HL-60 (cell line): ENCODE measurements around the gene TBC1D20.

ENCODE experiments used
- GABPA ChIP-seq: IDR thresholded peaks from 2 replicates; pipeline ENCODE4 v1.6.1; 2012; ENCODE audit warnings: low read depth
- POLR2AphosphoS5 ChIP-seq: IDR thresholded peaks from 2 replicates; pipeline ENCODE4 v1.6.1; 2012; ENCODE audit warnings: low read depth
- SPI1 ChIP-seq: IDR thresholded peaks from 2 replicates; pipeline ENCODE4 v1.6.1; 2012; ENCODE audit warnings: low read depth, mild to moderate bottlenecking, borderline replicate concordance
- TF ChIP-seq, protein P1 (sequence below): IDR thresholded peaks from one replicate; pipeline ENCODE4 v1.5.1; 2011; ENCODE audit warnings: low read length, control low read depth, inconsistent platforms; ENCODE audit not compliant: insufficient read depth
- TF ChIP-seq, protein P2 (sequence below): IDR thresholded peaks from 2 replicates; pipeline ENCODE4 v1.6.1; 2012; ENCODE audit warnings: low read depth; ENCODE audit not compliant: insufficient replicate concordance

DNA sequence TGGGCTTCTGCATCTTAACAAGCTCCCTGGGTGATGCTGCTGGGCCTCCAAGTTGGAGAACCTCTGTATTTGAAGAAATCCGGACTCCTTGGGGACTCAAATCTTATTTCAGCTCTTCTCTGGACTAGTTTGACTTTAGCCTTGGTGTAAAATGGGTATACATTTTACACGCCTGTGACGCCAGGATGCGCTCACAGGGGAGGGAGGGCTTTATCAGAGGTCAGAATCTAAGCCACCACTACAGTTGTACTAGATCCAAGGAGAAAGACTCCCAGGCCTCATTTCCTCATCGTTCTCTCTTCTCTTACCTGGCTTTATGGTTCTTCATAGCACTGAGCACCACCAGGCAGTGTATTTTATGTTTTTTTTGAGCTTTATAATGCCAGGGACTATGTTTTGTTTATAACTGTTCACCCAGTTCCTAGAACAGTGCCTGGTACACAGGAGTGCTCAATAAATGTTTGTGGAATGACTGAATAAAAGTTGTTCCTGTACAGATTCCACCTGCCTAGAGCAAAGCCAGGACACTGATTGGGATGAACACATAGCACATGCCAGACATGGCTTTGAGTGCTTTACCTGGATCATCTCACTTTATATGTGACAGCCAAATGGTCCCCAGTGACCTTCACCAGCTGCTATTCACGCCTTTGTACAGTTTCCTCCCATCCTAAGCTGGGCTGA is 59.3 kb downstream of the TBC1D20 start:
- TF ChIP-seq, protein P1, sequence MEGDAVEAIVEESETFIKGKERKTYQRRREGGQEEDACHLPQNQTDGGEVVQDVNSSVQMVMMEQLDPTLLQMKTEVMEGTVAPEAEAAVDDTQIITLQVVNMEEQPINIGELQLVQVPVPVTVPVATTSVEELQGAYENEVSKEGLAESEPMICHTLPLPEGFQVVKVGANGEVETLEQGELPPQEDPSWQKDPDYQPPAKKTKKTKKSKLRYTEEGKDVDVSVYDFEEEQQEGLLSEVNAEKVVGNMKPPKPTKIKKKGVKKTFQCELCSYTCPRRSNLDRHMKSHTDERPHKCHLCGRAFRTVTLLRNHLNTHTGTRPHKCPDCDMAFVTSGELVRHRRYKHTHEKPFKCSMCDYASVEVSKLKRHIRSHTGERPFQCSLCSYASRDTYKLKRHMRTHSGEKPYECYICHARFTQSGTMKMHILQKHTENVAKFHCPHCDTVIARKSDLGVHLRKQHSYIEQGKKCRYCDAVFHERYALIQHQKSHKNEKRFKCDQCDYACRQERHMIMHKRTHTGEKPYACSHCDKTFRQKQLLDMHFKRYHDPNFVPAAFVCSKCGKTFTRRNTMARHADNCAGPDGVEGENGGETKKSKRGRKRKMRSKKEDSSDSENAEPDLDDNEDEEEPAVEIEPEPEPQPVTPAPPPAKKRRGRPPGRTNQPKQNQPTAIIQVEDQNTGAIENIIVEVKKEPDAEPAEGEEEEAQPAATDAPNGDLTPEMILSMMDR = no peak
- TF ChIP-seq, protein P2, sequence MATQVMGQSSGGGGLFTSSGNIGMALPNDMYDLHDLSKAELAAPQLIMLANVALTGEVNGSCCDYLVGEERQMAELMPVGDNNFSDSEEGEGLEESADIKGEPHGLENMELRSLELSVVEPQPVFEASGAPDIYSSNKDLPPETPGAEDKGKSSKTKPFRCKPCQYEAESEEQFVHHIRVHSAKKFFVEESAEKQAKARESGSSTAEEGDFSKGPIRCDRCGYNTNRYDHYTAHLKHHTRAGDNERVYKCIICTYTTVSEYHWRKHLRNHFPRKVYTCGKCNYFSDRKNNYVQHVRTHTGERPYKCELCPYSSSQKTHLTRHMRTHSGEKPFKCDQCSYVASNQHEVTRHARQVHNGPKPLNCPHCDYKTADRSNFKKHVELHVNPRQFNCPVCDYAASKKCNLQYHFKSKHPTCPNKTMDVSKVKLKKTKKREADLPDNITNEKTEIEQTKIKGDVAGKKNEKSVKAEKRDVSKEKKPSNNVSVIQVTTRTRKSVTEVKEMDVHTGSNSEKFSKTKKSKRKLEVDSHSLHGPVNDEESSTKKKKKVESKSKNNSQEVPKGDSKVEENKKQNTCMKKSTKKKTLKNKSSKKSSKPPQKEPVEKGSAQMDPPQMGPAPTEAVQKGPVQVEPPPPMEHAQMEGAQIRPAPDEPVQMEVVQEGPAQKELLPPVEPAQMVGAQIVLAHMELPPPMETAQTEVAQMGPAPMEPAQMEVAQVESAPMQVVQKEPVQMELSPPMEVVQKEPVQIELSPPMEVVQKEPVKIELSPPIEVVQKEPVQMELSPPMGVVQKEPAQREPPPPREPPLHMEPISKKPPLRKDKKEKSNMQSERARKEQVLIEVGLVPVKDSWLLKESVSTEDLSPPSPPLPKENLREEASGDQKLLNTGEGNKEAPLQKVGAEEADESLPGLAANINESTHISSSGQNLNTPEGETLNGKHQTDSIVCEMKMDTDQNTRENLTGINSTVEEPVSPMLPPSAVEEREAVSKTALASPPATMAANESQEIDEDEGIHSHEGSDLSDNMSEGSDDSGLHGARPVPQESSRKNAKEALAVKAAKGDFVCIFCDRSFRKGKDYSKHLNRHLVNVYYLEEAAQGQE = no peak
- TF ChIP-seq POLR2AphosphoS5 = no peak
- TF ChIP-seq GABPA = no peak
- TF ChIP-seq SPI1 = no peak
